OCI-LY1 (cell line): ENCODE results near the gene CCNQ.

Experiments
- CTCF ChIP-seq: fragments of 200-600 bp; sonication (generic), shearing (Covaris generic); IDR thresholded peaks from 2 replicates; pipeline ENCODE4 v1.5.1; 2017; ENCODE audit warnings: mild to moderate bottlenecking, antibody characterized with exemption, low read length, moderate library complexity, mixed read lengths
- EZH2 ChIP-seq: fragments of 200-600 bp; sonication (generic), shearing (Covaris generic); IDR thresholded peaks from 2 replicates; pipeline ENCODE4 v1.8.0; 2017; ENCODE audit warnings: borderline replicate concordance, mixed run types, mild to moderate bottlenecking, antibody characterized with exemption, low read length, moderate library complexity, mixed read lengths

GRCh38 chrX:153573984-153574383 is 25.0 kb downstream of the CCNQ start:
- TF ChIP-seq CTCF (peak; percentile 19; the same call in 1 of the 2 replicates), EZH2 (no peak)
